Breast epithelium (tissue), 3 donors: ENCODE results near the gene CTSE.
"Not testable (repeated sequence)": the region's sequence is repeated elsewhere in the genome, so short reads cannot be mapped to it uniquely, and the experiment has no call there.

Experiments
- POLR2A ChIP-seq: fragments of 450-650 bp; IDR thresholded peaks from one replicate; pipeline ENCODE4 v1.6.1; 2016; ENCODE audit warnings: antibody characterized with exemption, mild to moderate bottlenecking, moderate library complexity
- TF ChIP-seq, protein P1 (sequence below), 3 donors: fragments of 450-650 bp; IDR thresholded peaks; one replicate each; pipeline ENCODE4 v1.5.1; 2016 to 2017; ENCODE audit warnings: antibody characterized with exemption in 3 of 3, mild to moderate bottlenecking in 3 of 3, moderate library complexity in 3 of 3

DNA sequence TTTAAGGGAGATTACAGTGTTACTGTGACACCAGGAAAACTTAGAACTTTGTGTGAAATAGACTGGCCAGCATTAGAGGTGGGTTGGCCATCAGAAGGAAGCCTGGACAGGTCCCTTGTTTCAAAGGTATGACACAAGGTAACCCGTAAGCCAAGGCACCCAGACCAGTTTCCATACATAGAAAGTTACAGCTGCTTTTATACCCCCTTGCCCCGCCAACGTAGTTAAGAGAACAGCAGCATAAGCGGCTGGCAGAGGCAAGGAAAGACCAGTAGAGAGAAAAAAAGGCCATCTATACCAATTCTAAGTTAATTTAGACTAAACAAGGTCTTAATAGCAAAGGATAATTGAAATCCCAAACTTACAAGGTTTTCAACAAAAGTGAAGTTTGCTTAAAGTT is 29.9 kb upstream of the CTSE start:
- TF ChIP-seq POLR2A: not testable (repeated sequence)
- TF ChIP-seq, protein P1, sequence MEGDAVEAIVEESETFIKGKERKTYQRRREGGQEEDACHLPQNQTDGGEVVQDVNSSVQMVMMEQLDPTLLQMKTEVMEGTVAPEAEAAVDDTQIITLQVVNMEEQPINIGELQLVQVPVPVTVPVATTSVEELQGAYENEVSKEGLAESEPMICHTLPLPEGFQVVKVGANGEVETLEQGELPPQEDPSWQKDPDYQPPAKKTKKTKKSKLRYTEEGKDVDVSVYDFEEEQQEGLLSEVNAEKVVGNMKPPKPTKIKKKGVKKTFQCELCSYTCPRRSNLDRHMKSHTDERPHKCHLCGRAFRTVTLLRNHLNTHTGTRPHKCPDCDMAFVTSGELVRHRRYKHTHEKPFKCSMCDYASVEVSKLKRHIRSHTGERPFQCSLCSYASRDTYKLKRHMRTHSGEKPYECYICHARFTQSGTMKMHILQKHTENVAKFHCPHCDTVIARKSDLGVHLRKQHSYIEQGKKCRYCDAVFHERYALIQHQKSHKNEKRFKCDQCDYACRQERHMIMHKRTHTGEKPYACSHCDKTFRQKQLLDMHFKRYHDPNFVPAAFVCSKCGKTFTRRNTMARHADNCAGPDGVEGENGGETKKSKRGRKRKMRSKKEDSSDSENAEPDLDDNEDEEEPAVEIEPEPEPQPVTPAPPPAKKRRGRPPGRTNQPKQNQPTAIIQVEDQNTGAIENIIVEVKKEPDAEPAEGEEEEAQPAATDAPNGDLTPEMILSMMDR (IDR thresholded peaks at IDR 0.05): not testable (repeated sequence)
